ENCODE measurements around the gene SYS1.

Gene SYS1

GRCh38 chr20:45405571-45406259, 42.8 kb downstream of the SYS1 start:
- H3K27ac Mint-ChIP-seq = peak overlapping the region; percentile 63

GRCh38 chr20:45406260-45407066, 43.5 kb downstream of the SYS1 start:
- peaks cover 8% of the 10 kb centered on the region for H3K9me3 Mint-ChIP-seq

More at GRCh38 chr20:45405571-45406259, 42.8 kb downstream of the SYS1 start:
- peaks cover 25% of the 10 kb centered on the region for H3K36me3 Mint-ChIP-seq (ENCODE audit: low read depth)
- H3K9me3 Mint-ChIP-seq = peaks cover 11% of the 10 kb centered on the region
- peak overlapping the region; percentile 77 for H3K4me3 Mint-ChIP-seq
- peaks cover 38% of the 10 kb centered on the region for H3K4me1 Mint-ChIP-seq (ENCODE audit: low read depth)
- H3K27me3 Mint-ChIP-seq = peaks cover 3% of the 10 kb centered on the region
- peak; percentile 39 for DNase-seq

GRCh38 chr20:45407067-45407745, 44.2 kb downstream of the SYS1 start:
- Mint-ChIP-seq H3K36me3 (ENCODE audit: low read depth) (peaks cover 24% of the 10 kb centered on the region), H3K4me3 (peak overlapping the region; percentile 78), H3K27ac (peak overlapping the region; percentile 47), H3K4me1 (ENCODE audit: low read depth) (peaks cover 29% of the 10 kb centered on the region), H3K9me3 (peaks cover 2% of the 10 kb centered on the region), H3K27me3 (peaks cover 3% of the 10 kb centered on the region)
- peak; percentile 49 for DNase-seq

More at GRCh38 chr20:45406260-45407066, 43.5 kb downstream of the SYS1 start:
- H3K4me1 Mint-ChIP-seq (ENCODE audit: low read depth) = peaks cover 36% of the 10 kb centered on the region
- peak; percentile 69 for DNase-seq
- peak overlapping the region; percentile 63 for H3K27ac Mint-ChIP-seq
- peak overlapping the region; percentile 78 for H3K4me3 Mint-ChIP-seq
- peaks cover 27% of the 10 kb centered on the region for H3K36me3 Mint-ChIP-seq (ENCODE audit: low read depth)
- peaks cover 3% of the 10 kb centered on the region for H3K27me3 Mint-ChIP-seq

- peak within 1 kb of the TSS; percentile 47 for H3K27ac Mint-ChIP-seq
- H3K4me1 Mint-ChIP-seq (ENCODE audit: low read depth) = peaks cover 29% of the 10 kb centered on the region
- DNase-seq = no peak
- H3K27me3 Mint-ChIP-seq = peaks cover 3% of the 10 kb centered on the region
- no peaks in the 10 kb centered on the region for H3K9me3 Mint-ChIP-seq
- H3K4me3 Mint-ChIP-seq = peak within 1 kb of the TSS; percentile 78
- H3K36me3 Mint-ChIP-seq (ENCODE audit: low read depth) = peaks cover 22% of the 10 kb centered on the region
Observed at GRCh38 chr20:45407783-45408645, 45.1 kb downstream of the SYS1 start, which contains the start of gene DBNDD2. DBNDD2 (plus strand) TSS chr20:45408289; CDS start chr20:45408468, 179 bp downstream.

- H3K9me3 Mint-ChIP-seq = no peaks in the 10 kb centered on the region
- DNase-seq = no peak
- H3K4me3 Mint-ChIP-seq = no peak overlapping the region
- peaks cover 3% of the 10 kb centered on the region for H3K27me3 Mint-ChIP-seq
- peaks cover 22% of the 10 kb centered on the region for H3K36me3 Mint-ChIP-seq (ENCODE audit: low read depth)
- no peak overlapping the region for H3K27ac Mint-ChIP-seq
- H3K4me1 Mint-ChIP-seq (ENCODE audit: low read depth) = peaks cover 29% of the 10 kb centered on the region
Observed at GRCh38 chr20:45408646-45409213, 45.8 kb downstream of the SYS1 start.

- Mint-ChIP-seq H3K4me1 (ENCODE audit: low read depth) (peaks cover 33% of the 10 kb centered on the region), H3K27ac (no peak overlapping the region), H3K27me3 (peaks cover 2% of the 10 kb centered on the region)
Observed at GRCh38 chr20:45409521-45410272, 46.7 kb downstream of the SYS1 start.

GRCh38 chr20:45410887-45411286, 47.9 kb downstream of the SYS1 start:
- H3K27ac Mint-ChIP-seq = no peak overlapping the region
- H3K4me1 Mint-ChIP-seq (ENCODE audit: low read depth) = peaks cover 37% of the 10 kb centered on the region
- H3K4me3 Mint-ChIP-seq = no peak overlapping the region
- no peaks in the 10 kb centered on the region for H3K9me3 Mint-ChIP-seq
- H3K27me3 Mint-ChIP-seq = no peaks in the 10 kb centered on the region
- peaks cover 24% of the 10 kb centered on the region for H3K36me3 Mint-ChIP-seq (ENCODE audit: low read depth)
- no peak for DNase-seq

More at GRCh38 chr20:45409521-45410272, 46.7 kb downstream of the SYS1 start:
- Mint-ChIP-seq H3K4me3 (no peak overlapping the region), H3K9me3 (no peaks in the 10 kb centered on the region), H3K36me3 (ENCODE audit: low read depth) (peaks cover 22% of the 10 kb centered on the region)
- no peak for DNase-seq

- Mint-ChIP-seq H3K27ac (no peak overlapping the region), H3K27me3 (no peaks in the 10 kb centered on the region), H3K4me3 (no peak overlapping the region), H3K4me1 (ENCODE audit: low read depth) (peaks cover 41% of the 10 kb centered on the region), H3K36me3 (ENCODE audit: low read depth) (peaks cover 35% of the 10 kb centered on the region), H3K9me3 (no peaks in the 10 kb centered on the region)
- DNase-seq = no peak
Observed at GRCh38 chr20:45412653-45413052, 49.7 kb downstream of the SYS1 start.

GRCh38 chr20:45413479-45413878, 50.5 kb downstream of the SYS1 start:
- Mint-ChIP-seq H3K4me3 (no peak overlapping the region), H3K27me3 (no peaks in the 10 kb centered on the region), H3K9me3 (no peaks in the 10 kb centered on the region), H3K27ac (no peak overlapping the region), H3K36me3 (ENCODE audit: low read depth) (peaks cover 44% of the 10 kb centered on the region), H3K4me1 (ENCODE audit: low read depth) (peaks cover 42% of the 10 kb centered on the region)
- no peak for DNase-seq

- Mint-ChIP-seq H3K9me3 (no peaks in the 10 kb centered on the region), H3K4me3 (peak within 1 kb of the TSS; percentile 96), H3K27ac (peak within 1 kb of the TSS; percentile 98), H3K27me3 (no peaks in the 10 kb centered on the region), H3K4me1 (ENCODE audit: low read depth) (peaks cover 54% of the 10 kb centered on the region), H3K36me3 (ENCODE audit: low read depth) (peaks cover 55% of the 10 kb centered on the region)
- peak; percentile 89 for DNase-seq
Observed at GRCh38 chr20:45415822-45416637, 53.1 kb downstream of the SYS1 start, which contains the start of gene PIGT. PIGT (plus strand) TSS chr20:45416141; CDS start chr20:45416157, 16 bp downstream.

GRCh38 chr20:45416917-45417316, 54.0 kb downstream of the SYS1 start:
- Mint-ChIP-seq H3K9me3 (no peaks in the 10 kb centered on the region), H3K4me1 (ENCODE audit: low read depth) (peaks cover 54% of the 10 kb centered on the region), H3K27ac (peak overlapping the region; percentile 98), H3K36me3 (ENCODE audit: low read depth) (peaks cover 54% of the 10 kb centered on the region), H3K4me3 (peak overlapping the region; percentile 96), H3K27me3 (no peaks in the 10 kb centered on the region)
- no peak for DNase-seq
